ENCODE measurements around the gene NSDHL.

- no peak for TF ChIP-seq CTCF (IDR thresholded peaks at IDR 0.05)
- no peak for TF ChIP-seq EZH2 (IDR thresholded peaks at IDR 0.05)
- no peak for TF ChIP-seq EZH2phosphoT487 (IDR thresholded peaks at IDR 0.05)
Observed at GRCh38 chrX:152853986-152854385, 23.1 kb downstream of the NSDHL start.
